NB4 (cell line): ENCODE measurements around the gene RSPH1.

Source experiments
- MYC ChIP-seq: IDR thresholded peaks from 2 replicates; pipeline ENCODE4 v1.6.1; 2011; ENCODE audit warnings: low read depth, low read length
- POLR2A ChIP-seq: IDR thresholded peaks from 2 replicates; pipeline ENCODE4 v1.6.1; 2011; ENCODE audit warnings: mild to moderate bottlenecking; ENCODE audit not compliant: insufficient read length; ENCODE audit errors: extremely low read depth
- TF ChIP-seq, protein P1 (sequence below): IDR thresholded peaks from one replicate; pipeline ENCODE4 v1.5.1; 2012; ENCODE audit warnings: low read depth, low read length

DNA sequence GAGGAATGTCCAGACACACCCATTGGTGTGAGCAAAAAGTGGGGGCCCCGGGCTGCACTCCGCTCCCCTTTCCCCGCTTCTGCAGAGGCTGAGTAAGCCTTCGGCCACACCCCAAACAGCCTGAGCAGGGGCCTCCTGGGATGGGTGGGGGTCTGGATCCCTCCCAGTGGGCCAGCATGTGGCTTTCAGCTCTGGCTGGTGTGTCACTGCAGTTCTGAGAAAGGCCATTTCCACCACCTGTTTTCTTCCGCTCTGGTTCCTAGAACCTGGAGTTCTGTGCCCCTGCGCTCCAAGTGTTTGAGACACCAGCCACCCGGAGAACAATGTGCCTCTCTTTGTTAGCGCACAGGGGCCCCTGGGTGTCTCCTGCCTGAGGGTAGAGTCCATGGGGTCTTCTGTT lies 48.5 kb upstream of the RSPH1 start:
- TF ChIP-seq, protein P1, sequence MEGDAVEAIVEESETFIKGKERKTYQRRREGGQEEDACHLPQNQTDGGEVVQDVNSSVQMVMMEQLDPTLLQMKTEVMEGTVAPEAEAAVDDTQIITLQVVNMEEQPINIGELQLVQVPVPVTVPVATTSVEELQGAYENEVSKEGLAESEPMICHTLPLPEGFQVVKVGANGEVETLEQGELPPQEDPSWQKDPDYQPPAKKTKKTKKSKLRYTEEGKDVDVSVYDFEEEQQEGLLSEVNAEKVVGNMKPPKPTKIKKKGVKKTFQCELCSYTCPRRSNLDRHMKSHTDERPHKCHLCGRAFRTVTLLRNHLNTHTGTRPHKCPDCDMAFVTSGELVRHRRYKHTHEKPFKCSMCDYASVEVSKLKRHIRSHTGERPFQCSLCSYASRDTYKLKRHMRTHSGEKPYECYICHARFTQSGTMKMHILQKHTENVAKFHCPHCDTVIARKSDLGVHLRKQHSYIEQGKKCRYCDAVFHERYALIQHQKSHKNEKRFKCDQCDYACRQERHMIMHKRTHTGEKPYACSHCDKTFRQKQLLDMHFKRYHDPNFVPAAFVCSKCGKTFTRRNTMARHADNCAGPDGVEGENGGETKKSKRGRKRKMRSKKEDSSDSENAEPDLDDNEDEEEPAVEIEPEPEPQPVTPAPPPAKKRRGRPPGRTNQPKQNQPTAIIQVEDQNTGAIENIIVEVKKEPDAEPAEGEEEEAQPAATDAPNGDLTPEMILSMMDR, result no peak
- TF ChIP-seq POLR2A, result no peak
- TF ChIP-seq MYC, result no peak
